ENCODE data around the gene NLK. TPM values are rescaled to one million over a fixed set of nuclear protein-coding genes. Genes with fewer than 3 reads are reported as not detected.

The NLK gene
- total RNA-seq, 2 experiments from 2014 or later, result 7.1 to 8.8 TPM

DNA sequence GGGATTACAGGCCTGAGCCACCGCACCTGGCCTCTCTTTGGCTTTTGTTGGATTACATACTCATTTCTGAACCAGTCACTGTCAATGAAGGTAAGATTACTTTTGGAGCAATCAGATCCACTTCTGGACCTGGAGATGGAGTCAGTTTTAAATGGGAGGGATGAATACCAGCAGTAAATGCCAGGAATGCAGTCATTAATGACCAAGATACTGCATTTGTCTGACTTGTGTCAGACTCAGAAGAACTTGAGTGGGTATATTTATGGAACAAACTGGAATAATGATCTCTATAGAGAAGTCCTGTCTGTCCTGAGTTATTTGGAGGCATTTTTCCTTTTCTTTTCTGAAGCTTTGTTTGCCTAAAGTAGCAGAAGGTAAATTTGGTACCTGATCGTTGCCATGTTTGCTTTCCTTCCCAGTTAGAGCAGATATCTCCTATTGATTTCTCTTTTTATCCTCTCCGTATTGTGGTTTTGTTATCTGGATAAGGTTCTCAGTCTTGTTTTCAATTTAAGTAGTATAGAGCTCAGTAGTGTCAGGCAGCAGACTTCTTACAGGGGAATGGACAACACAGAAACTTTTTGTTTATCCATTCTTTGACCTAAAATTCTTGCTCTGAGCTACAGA, 10.7 kb downstream of the NLK start:
- no peaks in the 10 kb centered on the region for H3K27me3 Mint-ChIP-seq
- DNase-seq (no peak), ATAC-seq (no peak)
- H3K27ac Mint-ChIP-seq, result no peak overlapping the region
- CTCF ChIA-PET, result interaction anchor here (1.1 to 1.5 kb wide), 2 partner anchors 10 to 84 kb away, joined by 6 to 7 read pairs; no protein-coding TSS in a partner anchor
- peaks cover 50% of the 10 kb centered on the region for H3K4me1 Mint-ChIP-seq
- H3K9me3 Mint-ChIP-seq (ENCODE audit: low read depth), result no peaks in the 10 kb centered on the region
- intact Hi-C loops (cut with DNase I, micrococcal nuclease), result no loop called here
- H3K4me3 Mint-ChIP-seq, result no peak overlapping the region
- POLR2A ChIA-PET, result interaction anchor here (0.7 to 1.2 kb wide), 2 partner anchors 12 to 167 kb away, joined by 3 to 4 read pairs; no protein-coding TSS in a partner anchor
- H3K36me3 Mint-ChIP-seq (ENCODE audit: low read depth), result peaks cover 4% of the 10 kb centered on the region

DNA sequence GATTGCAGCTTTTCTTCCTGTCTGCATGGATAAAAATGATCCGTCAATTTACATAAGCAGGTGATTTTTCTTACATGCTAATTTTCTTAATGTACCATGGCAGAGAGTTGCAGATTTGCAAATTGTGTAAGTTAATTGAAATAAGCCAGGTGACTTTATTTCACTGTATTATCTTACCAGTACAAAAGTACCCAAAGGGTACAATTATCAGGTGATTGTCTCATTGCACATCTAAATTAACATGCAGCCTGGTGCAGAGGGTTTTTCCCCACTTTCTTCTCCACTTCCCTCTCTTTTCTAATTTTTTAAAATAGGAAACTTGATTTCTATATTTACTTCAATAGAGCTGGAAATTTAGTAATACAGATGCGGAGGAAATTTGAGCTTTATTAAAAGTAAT, 11.2 kb downstream of the NLK start:
- ChIA-PET CTCF (interaction anchor here (0.8 to 1.5 kb wide), 3 partner anchors 9 to 83 kb away, joined by 3 to 7 read pairs (median 6); no protein-coding TSS in a partner anchor), POLR2A (interaction anchor here (0.7 to 1.2 kb wide), 2 partner anchors 12 to 166 kb away, joined by 3 to 4 read pairs; no protein-coding TSS in a partner anchor)
- Mint-ChIP-seq H3K4me1 (peaks cover 47% of the 10 kb centered on the region), H3K36me3 (ENCODE audit: low read depth) (peaks cover 4% of the 10 kb centered on the region), H3K4me3 (no peak overlapping the region), H3K27me3 (no peaks in the 10 kb centered on the region), H3K27ac (no peak overlapping the region), H3K9me3 (ENCODE audit: low read depth) (no peaks in the 10 kb centered on the region)
- intact Hi-C loops (cut with DNase I, micrococcal nuclease), result no loop called here
- ATAC-seq, result no peak
- DNase-seq, result no peak

DNA sequence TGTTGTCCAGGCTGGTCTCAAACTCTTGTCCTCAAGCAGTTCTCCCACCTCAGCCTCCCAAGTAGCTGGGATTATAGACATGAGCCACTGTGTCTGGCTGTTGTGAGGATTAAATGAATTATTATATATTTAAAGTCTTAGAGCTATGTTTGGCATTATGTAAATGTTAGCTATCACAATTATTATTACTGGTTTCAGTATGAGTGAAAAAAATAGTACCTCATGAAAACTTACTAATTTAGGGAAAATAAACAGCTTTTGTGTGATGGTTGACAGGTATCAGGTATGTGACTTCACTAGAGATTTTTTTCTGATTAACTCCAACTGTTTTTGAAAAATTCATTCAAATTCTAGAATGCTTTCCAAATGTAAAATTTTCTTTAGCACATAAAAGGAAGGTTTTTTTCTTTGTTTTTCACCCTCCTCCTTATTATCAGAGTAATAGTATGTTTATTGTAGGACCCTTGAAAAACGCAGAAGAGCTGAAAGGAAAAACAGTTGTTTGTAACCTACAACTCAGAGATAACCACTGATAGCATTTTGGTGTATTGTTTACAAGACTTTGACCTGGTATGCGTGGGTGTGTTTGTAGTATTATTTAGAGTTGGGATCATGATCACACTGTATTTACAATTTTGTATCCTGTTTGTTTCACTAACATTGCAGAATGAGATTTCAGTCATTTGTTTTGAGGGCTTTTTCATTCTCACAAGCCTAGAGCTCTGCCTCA, 13.2 kb downstream of the NLK start:
- H3K9me3 Mint-ChIP-seq (ENCODE audit: low read depth), result no peaks in the 10 kb centered on the region
- DNase-seq (no peak), ATAC-seq (no peak)
- CTCF ChIA-PET, result interaction anchor here (0.6 to 1.3 kb wide), 3 partner anchors 12 to 423 kb away, joined by 3 to 5 read pairs (median 3); no protein-coding TSS in a partner anchor
- peak overlapping the region; percentile 37 for H3K27ac Mint-ChIP-seq
- no peak overlapping the region for H3K4me3 Mint-ChIP-seq
- intact Hi-C loops (cut with DNase I, micrococcal nuclease), result no loop called here
- peaks cover 35% of the 10 kb centered on the region for H3K4me1 Mint-ChIP-seq
- POLR2A ChIA-PET, result interaction anchor here (0.6 to 0.7 kb wide), 2 partner anchors 14 to 355 kb away, joined by 3 read pairs; no protein-coding TSS in a partner anchor
- H3K27me3 Mint-ChIP-seq, result no peaks in the 10 kb centered on the region
- no peaks in the 10 kb centered on the region for H3K36me3 Mint-ChIP-seq (ENCODE audit: low read depth)

DNA sequence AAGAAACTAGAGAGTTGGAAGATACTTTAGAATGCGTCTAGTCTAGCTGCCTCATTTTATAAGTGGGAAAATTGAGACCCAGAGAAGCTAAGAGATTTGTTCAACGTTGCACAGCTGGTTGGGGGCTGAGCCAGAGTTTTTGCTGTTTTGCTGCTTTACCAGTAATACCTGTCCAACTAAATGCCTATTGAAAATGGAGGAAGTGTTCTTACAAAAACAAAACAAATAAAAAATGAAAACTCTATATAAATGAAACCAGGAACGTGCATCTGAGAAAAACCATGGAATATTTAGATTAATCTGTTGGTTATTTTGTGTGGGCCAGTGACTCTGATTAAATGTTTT, 13.8 kb downstream of the NLK start:
- POLR2A ChIA-PET, result interaction anchor here (0.6 kb wide), 1 partner anchor 15 kb away, joined by 3 read pairs; no protein-coding TSS in a partner anchor
- Mint-ChIP-seq H3K36me3 (ENCODE audit: low read depth) (no peaks in the 10 kb centered on the region), H3K4me3 (no peak overlapping the region), H3K27me3 (no peaks in the 10 kb centered on the region), H3K4me1 (peaks cover 35% of the 10 kb centered on the region), H3K27ac (peak overlapping the region; percentile 37), H3K9me3 (ENCODE audit: low read depth) (no peaks in the 10 kb centered on the region)
- CTCF ChIA-PET, result interaction anchor here (0.9 to 1.3 kb wide), 2 partner anchors 12 to 24 kb away, joined by 4 to 5 read pairs; no protein-coding TSS in a partner anchor
- DNase-seq, result no peak
- intact Hi-C loops (cut with DNase I, micrococcal nuclease), result no loop called here
- no peak for ATAC-seq

DNA sequence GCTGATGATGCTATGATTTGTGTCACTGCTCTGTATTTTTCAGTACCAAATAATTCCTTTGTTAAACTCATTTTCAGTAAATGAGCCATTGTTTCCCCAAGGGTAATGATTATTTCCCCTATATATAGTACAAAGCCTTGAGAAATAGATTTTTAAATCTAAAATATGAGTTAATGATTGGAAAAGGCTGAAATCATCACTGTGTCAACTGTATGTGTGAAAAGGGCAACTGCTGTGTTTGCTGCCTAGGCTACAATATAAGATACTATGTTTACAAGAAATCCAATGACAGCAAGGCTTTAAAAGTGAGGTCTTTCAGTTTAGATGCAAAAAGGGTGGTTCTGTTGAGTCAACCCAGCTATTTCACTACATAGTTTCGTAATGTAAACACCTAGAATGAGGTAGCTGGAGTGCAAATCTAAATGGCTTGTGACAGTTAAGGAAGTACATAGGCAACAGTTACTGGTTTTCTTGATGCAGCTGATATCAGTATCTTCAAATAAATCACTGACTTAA, 15.3 kb downstream of the NLK start:
- H3K27ac Mint-ChIP-seq, result no peak overlapping the region
- CTCF ChIA-PET, result interaction anchor here (1.4 to 1.7 kb wide), 3 partner anchors 10 to 18 kb away, joined by 5 read pairs; no protein-coding TSS in a partner anchor

DNA sequence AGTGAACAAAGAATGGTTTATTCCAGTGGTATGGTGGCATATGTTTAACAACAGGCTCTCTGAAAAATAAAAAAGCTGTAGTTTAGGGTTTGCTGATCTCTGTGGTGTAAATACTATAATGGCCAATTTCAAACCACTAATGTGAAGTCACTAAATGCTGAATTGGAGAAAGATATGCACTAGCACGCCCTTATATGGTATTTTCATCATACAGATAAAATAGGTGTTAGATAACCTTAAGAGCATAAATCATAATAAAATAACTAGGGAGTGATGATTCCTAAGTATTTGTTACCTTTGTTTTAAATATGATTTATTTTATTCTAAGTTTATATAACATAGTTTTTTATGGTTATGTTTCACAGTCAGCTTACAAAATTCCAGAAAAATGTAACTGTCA, 17.2 kb downstream of the NLK start:
- ATAC-seq (no peak), DNase-seq (no peak)
- Mint-ChIP-seq H3K27me3 (no peaks in the 10 kb centered on the region), H3K27ac (no peak overlapping the region), H3K4me3 (no peak overlapping the region), H3K4me1 (peaks cover 31% of the 10 kb centered on the region), H3K36me3 (ENCODE audit: low read depth) (no peaks in the 10 kb centered on the region), H3K9me3 (ENCODE audit: low read depth) (no peaks in the 10 kb centered on the region)
- ChIA-PET POLR2A (interaction anchor here (0.7 kb wide), 1 partner anchor 54 kb away, joined by 5 read pairs; no protein-coding TSS in a partner anchor), CTCF (no interaction called here)
- intact Hi-C loops (cut with DNase I, micrococcal nuclease), result no loop called here

More for the DNA sequence above, 15.3 kb downstream of the NLK start:
- peak; percentile 92 for ATAC-seq
- H3K27me3 Mint-ChIP-seq, result no peaks in the 10 kb centered on the region
- DNase-seq, result no peak
- no peak overlapping the region for H3K4me3 Mint-ChIP-seq
- no peaks in the 10 kb centered on the region for H3K9me3 Mint-ChIP-seq (ENCODE audit: low read depth)
- peaks cover 35% of the 10 kb centered on the region for H3K4me1 Mint-ChIP-seq
- intact Hi-C loops (cut with DNase I, micrococcal nuclease), result loop anchor here (1.0 kb wide), 2 partner anchors 8 to 11 kb away; no protein-coding TSS in a partner anchor
- POLR2A ChIA-PET, result interaction anchor here (0.8 kb wide), 1 partner anchor 224 kb away, joined by 3 read pairs; no protein-coding TSS in a partner anchor
- H3K36me3 Mint-ChIP-seq (ENCODE audit: low read depth), result no peaks in the 10 kb centered on the region

DNA sequence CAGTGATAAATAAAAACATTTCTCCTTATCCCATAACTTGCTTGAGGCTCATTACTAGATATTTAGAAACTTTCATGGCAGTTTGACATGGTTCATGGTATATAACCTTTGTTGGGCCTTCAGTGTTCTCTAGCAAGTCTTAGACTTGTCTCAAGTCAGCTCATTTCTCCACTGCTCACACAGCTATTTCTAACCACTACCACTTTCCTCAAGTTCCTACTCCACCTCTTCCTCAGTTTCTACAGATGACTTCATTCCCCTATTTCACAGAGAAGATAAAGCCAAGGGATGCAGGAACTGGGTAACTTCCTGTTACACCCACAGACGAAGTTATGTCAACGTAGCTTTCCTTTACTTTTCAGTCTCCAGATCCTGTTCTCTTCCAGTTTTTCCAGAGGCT, 23.2 kb downstream of the NLK start:
- ATAC-seq (no peak), DNase-seq (no peak)
- peaks cover 19% of the 10 kb centered on the region for H3K4me1 Mint-ChIP-seq
- intact Hi-C loops (cut with DNase I, micrococcal nuclease), result no loop called here
- no peaks in the 10 kb centered on the region for H3K27me3 Mint-ChIP-seq
- no peaks in the 10 kb centered on the region for H3K9me3 Mint-ChIP-seq (ENCODE audit: low read depth)
- ChIA-PET CTCF (interaction anchor here (1.0 to 1.6 kb wide), 3 partner anchors 10 to 172 kb away, joined by 3 to 5 read pairs (median 3); no protein-coding TSS in a partner anchor), POLR2A (no interaction called here)
- peaks cover 6% of the 10 kb centered on the region for H3K36me3 Mint-ChIP-seq (ENCODE audit: low read depth)
- no peak overlapping the region for H3K27ac Mint-ChIP-seq
- no peak overlapping the region for H3K4me3 Mint-ChIP-seq

DNA sequence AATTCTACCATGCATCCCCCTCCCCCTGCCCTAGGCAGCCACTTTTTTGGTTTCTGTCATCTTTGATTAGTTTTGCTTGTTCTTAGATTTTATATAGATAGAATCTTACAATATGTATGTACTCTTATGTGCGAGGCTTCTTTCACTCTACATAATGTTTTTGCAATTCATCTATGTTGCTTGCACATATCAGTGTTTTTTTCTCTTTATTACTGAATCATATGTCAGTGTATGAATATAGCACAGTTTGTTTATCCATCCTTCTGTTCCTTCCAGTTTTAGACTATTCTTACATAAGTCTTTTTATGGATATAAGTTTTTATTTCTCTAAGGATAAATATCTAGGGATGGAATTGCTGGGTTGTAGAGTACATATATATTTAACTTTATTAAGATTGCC, 26.6 kb downstream of the NLK start:
- no peaks in the 10 kb centered on the region for H3K27me3 Mint-ChIP-seq
- peaks cover 11% of the 10 kb centered on the region for H3K9me3 Mint-ChIP-seq (ENCODE audit: low read depth)
- ChIA-PET POLR2A (no interaction called here), CTCF (no interaction called here)
- DNase-seq, result no peak
- peaks cover 17% of the 10 kb centered on the region for H3K36me3 Mint-ChIP-seq (ENCODE audit: low read depth)
- intact Hi-C loops (cut with DNase I, micrococcal nuclease), result no loop called here
- H3K4me1 Mint-ChIP-seq, result peaks cover 43% of the 10 kb centered on the region
- no peak for ATAC-seq
- H3K27ac Mint-ChIP-seq, result no peak overlapping the region
- no peak overlapping the region for H3K4me3 Mint-ChIP-seq

DNA sequence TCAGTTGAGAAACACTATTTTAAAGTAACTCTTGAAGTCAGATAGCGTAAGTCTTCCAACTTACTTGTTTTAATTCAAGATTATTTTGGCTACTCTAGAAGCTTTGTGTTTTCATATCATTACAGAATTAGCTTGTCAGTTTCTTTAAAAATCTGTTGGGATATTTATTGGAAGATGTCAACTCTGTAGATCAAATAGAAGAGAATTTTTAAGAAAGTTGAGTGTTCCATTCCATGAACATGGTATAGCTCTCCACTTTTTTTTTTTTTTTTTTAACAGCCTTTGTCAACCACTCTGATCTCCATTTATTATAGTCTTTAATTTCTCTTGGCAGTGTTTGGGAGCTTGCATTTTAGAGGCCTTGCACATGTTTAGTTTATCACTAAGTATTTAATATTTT, 28.7 kb downstream of the NLK start:
- H3K4me1 Mint-ChIP-seq, result peaks cover 49% of the 10 kb centered on the region
- ChIA-PET POLR2A (interaction anchor here (0.6 kb wide), 1 partner anchor 363 kb away, joined by 4 read pairs; no protein-coding TSS in a partner anchor), CTCF (interaction anchor here (0.6 kb wide), 1 partner anchor 14 kb away, joined by 3 read pairs; no protein-coding TSS in a partner anchor)
- ATAC-seq (no peak), DNase-seq (no peak)
- intact Hi-C loops (cut with DNase I, micrococcal nuclease), result no loop called here
- H3K4me3 Mint-ChIP-seq, result no peak overlapping the region
- H3K36me3 Mint-ChIP-seq (ENCODE audit: low read depth), result peaks cover 15% of the 10 kb centered on the region
- H3K9me3 Mint-ChIP-seq (ENCODE audit: low read depth), result peaks cover 11% of the 10 kb centered on the region
- H3K27ac Mint-ChIP-seq, result no peak overlapping the region
- H3K27me3 Mint-ChIP-seq, result no peaks in the 10 kb centered on the region

DNA sequence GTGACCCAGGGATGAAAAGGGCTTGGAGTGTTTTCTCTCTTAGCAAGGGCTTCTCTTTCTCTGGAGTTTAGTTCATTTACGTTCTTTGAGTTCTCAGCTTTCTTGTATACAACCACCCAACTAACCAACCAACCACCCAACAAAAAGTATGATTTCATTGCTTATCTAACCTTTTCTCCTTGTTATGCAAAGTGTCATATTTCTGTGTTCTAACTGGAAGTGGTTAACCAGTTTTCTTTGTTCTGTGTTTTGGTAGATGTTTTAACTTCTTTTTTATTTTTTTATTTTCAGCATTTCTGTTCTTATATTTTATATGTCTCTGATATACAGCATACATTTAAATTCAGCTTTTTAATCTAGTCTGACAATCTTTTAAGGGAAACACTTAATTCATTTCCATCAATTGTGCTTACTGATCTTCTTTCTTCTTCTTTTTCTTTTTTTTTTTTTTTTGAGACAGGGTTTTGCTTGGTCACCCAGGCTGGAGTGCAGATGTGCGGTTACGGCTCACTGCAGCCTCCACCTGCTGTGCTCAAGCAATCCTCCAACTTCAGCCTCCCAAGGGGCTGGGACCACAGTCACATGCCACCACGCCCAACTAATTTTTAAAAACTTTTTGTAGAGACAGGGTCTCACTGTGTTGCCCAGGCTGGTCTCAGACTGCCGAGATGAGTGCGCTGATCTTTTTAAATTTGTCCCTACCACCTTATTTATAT, 29.6 kb downstream of the NLK start:
- peaks cover 11% of the 10 kb centered on the region for H3K9me3 Mint-ChIP-seq (ENCODE audit: low read depth)
- H3K4me1 Mint-ChIP-seq, result peaks cover 54% of the 10 kb centered on the region
- H3K4me3 Mint-ChIP-seq, result no peak overlapping the region
- POLR2A ChIA-PET, result no interaction called here
- H3K36me3 Mint-ChIP-seq (ENCODE audit: low read depth), result peaks cover 15% of the 10 kb centered on the region
- no peak overlapping the region for H3K27ac Mint-ChIP-seq
- DNase-seq (no peak), ATAC-seq (no peak)
- CTCF ChIA-PET, result no interaction called here
- no peaks in the 10 kb centered on the region for H3K27me3 Mint-ChIP-seq
- intact Hi-C loops (cut with DNase I, micrococcal nuclease), result no loop called here

All from activated CD4-positive, alpha-beta T cell treated with anti-CD3 and anti-CD28 coated beads for 36 hours (primary cell).